Measurements from ENCODE around the gene CEP41. TPM values are rescaled to one million over a fixed set of nuclear protein-coding genes. Genes with fewer than 3 reads are reported as not detected.
"Not testable (repeated sequence)": the region's sequence is repeated elsewhere in the genome, so short reads cannot be mapped to it uniquely, and the experiment has no call there.

Gene CEP41
- total and polyA plus RNA-seq, 11 donors: 1.7 to 11.4 (median 4.1) TPM

- Histone ChIP-seq H3K27me3 (no peaks in the 10 kb centered on the region), H3K27ac (no peak overlapping the region), H3K9me3 (peaks cover 0 to 8% (median 0%) of the 10 kb centered on the region in 12 donors), H3K4me3 (no peak overlapping the region), H3K36me3 (no peaks in the 10 kb centered on the region), H3K4me1 (no peaks in the 10 kb centered on the region)
- intact Hi-C loops (cut with DNase I): no loop called here
- DNase-seq (no peak), ATAC-seq (no peak)
- TF ChIP-seq POLR2A (IDR thresholded peaks at IDR 0.05) (no peak), CTCF (IDR thresholded peaks at IDR 0.05) (no peak)
- WGBS, 4 donors: 39 to 69% (median 55%) methylated on average over 3 of the region's 3 CpGs
Observed at GRCh38 chr7:130452951-130453350, 12.1 kb upstream of the CEP41 start.

GRCh38 chr7:130451344-130451743 lies 10.5 kb upstream of the CEP41 start:
- H3K27me3 ChIP-seq; H3K36me3 ChIP-seq; H3K4me3 ChIP-seq; H3K4me1 ChIP-seq; intact Hi-C loops (cut with DNase I); DNase-seq; ATAC-seq; H3K27ac ChIP-seq: not testable (repeated sequence)
- 90 to 98% (median 96%) methylated on average over 3 of the region's 3 CpGs for WGBS, 4 donors
- peaks cover 0 to 12% (median 0%) of the 10 kb centered on the region in 12 donors for H3K9me3 ChIP-seq

GRCh38 chr7:130446259-130446658 lies 5.4 kb upstream of the CEP41 start:
- Histone ChIP-seq H3K4me3 (no peak overlapping the region), H3K27ac (no peak overlapping the region), H3K36me3 (no peaks in the 10 kb centered on the region), H3K9me3 (peaks cover 0 to 12% (median 0%) of the 10 kb centered on the region in 12 donors), H3K4me1 (peaks cover 0 to 11% (median 7%) of the 10 kb centered on the region in 12 donors), H3K27me3 (no peaks in the 10 kb centered on the region)
- TF ChIP-seq POLR2A (IDR thresholded peaks at IDR 0.05): no peak
- no peak for TF ChIP-seq CTCF (IDR thresholded peaks at IDR 0.05)
- intact Hi-C loops (cut with DNase I): no loop called here
- WGBS, 4 donors: 91 to 96% (median 96%) methylated on average over 3 of the region's 3 CpGs
- DNase-seq: no peak
- ATAC-seq: no peak

GRCh38 chr7:130444751-130445407 lies 4.1 kb upstream of the CEP41 start:
- Histone ChIP-seq H3K36me3 (no peaks in the 10 kb centered on the region), H3K4me3 (no peak overlapping the region), H3K27me3 (no peaks in the 10 kb centered on the region), H3K4me1 (peaks cover 0 to 18% (median 9%) of the 10 kb centered on the region in 12 donors), H3K9me3 (peaks cover 0 to 12% (median 0%) of the 10 kb centered on the region in 12 donors), H3K27ac (peak overlapping the region in 1 of 12 donors; percentile 53)
- DNase-seq (no peak), ATAC-seq (no peak)
- WGBS, 4 donors: 84 to 90% (median 87%) methylated on average over 5 of the region's 5 CpGs
- intact Hi-C loops (cut with DNase I): loop anchor here in 2 of 10 donors (5.0 kb wide), 3 partner anchors 168 to 373 kb away; partner anchors contain the start of genes KLHDC10 (in 1 of the 2), SSMEM1 (in 1 of the 2) and TMEM209 (in 1 of the 2)
- TF ChIP-seq CTCF (IDR thresholded peaks at IDR 0.05): no peak
- no peak for TF ChIP-seq POLR2A (IDR thresholded peaks at IDR 0.05)

Data from heart left ventricle (tissue), 16 donors.